B cell (primary cell): ENCODE results near the gene TENT5C. TPM values are rescaled to one million over a fixed set of nuclear protein-coding genes. Genes with fewer than 3 reads are reported as not detected.

Experiments used
- ATAC-seq: fragments of 200-7000 bp; cut with Tn5 transposase; one replicate; pipeline ENCODE4 v1.10.0; 2021; ENCODE audit warnings: low read depth, mild to moderate bottlenecking, moderate number of reproducible peaks, moderate library complexity
- CTCF ChIA-PET: fragments of 350-600 bp; sonication (Branson Sonifier 250); formaldehyde crosslinking; loops from one replicate; lab custom pipeline; 2021; ENCODE audit warnings: antibody characterized with exemption, inconsistent platforms; lab: Charles Lee
- POLR2A ChIA-PET: fragments of 350-600 bp; sonication (Branson Sonifier 250); formaldehyde crosslinking; loops from one replicate; lab custom pipeline; 2021; ENCODE audit warnings: antibody characterized with exemption; lab: Charles Lee
- DNase-seq: peaks from one replicate; pipeline ENCODE4 v3.0.0; 2013
- H2AFZ ChIP-seq: 2 replicates; pipeline ENCODE4 v1.6.1; 2012; ENCODE audit warnings: mild to moderate bottlenecking, low read depth, low read length; ENCODE audit not compliant: insufficient read depth, poor library complexity, severe bottlenecking
- H3K27ac ChIP-seq, 2 donors: 1 replicate in 1 of 2; 2 replicates in 1 of 2; pipeline ENCODE4 v1.5.1; 2012 to 2013; ENCODE audit warnings: low read length in 2 of 2, mild to moderate bottlenecking in 2 of 2, moderate library complexity in 1 of 2
- H3K27me3 ChIP-seq, 4 experiments: fragments of 200-600 bp in 1 of 4; sonication (generic) in 1 of 4; replicated peaks in 1 of 4; 1 replicate in 2 of 4; 2 replicates in 2 of 4; pipeline versions ENCODE4 v1.6.1 to v1.7.0; 2013 to 2016; ENCODE audit warnings: low read length in 3 of 4, mild to moderate bottlenecking in 2 of 4, mixed read lengths in 1 of 4, moderate library complexity in 1 of 4; ENCODE audit not compliant: insufficient read depth in 4 of 4, control insufficient read depth in 3 of 4; ENCODE audit errors: control extremely low read depth in 1 of 4
- H3K36me3 ChIP-seq, 2 experiments: replicated peaks in 1 of 2; 1 replicate in 1 of 2; 2 replicates in 1 of 2; pipeline versions ENCODE4 v1.6.1 to v1.7.1; 2013; ENCODE audit warnings: low read length in 1 of 2; ENCODE audit not compliant: insufficient read depth in 2 of 2, control insufficient read depth in 1 of 2; ENCODE audit errors: control extremely low read depth in 1 of 2, extremely low read depth in 1 of 2
- H3K4me1 ChIP-seq, 2 donors: fragments of 200-600 bp in 1 of 2; sonication (generic) in 1 of 2; 1 replicate in 1 of 2; 2 replicates in 1 of 2; pipeline versions ENCODE4 v1.5.1 to v1.6.1; 2013 to 2017; ENCODE audit warnings: low read length in 2 of 2; ENCODE audit not compliant: control insufficient read depth in 2 of 2, insufficient read depth in 2 of 2
- H3K4me2 ChIP-seq: replicated peaks from 2 replicates; pipeline ENCODE3; 2012; ENCODE audit warnings: mild to moderate bottlenecking, low read depth, low read length; ENCODE audit not compliant: poor library complexity, severe bottlenecking
- H3K4me3 ChIP-seq, 5 experiments: fragments of 200-600 bp in 1 of 5; sonication (generic) in 1 of 5; 1 replicate in 3 of 5; 2 replicates in 2 of 5; pipeline versions ENCODE4 v1.5.1 to v1.7.0; 2011 to 2016; ENCODE audit warnings: low read length in 4 of 5, mild to moderate bottlenecking in 4 of 5, low read depth in 2 of 5, control low read depth in 1 of 5, moderate library complexity in 1 of 5; ENCODE audit not compliant: insufficient read depth in 1 of 5; ENCODE audit errors: control extremely low read depth in 1 of 5, extremely low read depth in 1 of 5
- H3K79me2 ChIP-seq: fragments of 200-600 bp; sonication (generic); one replicate; pipeline ENCODE4 v1.6.0; 2016; ENCODE audit warnings: low read length; ENCODE audit not compliant: control insufficient read depth, insufficient read depth
- H3K9ac ChIP-seq: fragments of 200-600 bp; sonication (generic); 2 replicates; pipeline ENCODE4 v1.6.1; 2017; ENCODE audit warnings: mild to moderate bottlenecking, low read length, moderate library complexity
- H3K9me3 ChIP-seq, 3 donors: one replicate each; pipeline versions ENCODE4 v1.6.1 to v1.7.1; 2013; ENCODE audit warnings: low read length in 2 of 3; ENCODE audit not compliant: control insufficient read depth in 2 of 3, insufficient read depth in 1 of 3; ENCODE audit errors: control extremely low read depth in 1 of 3
- H4K20me1 ChIP-seq: 2 replicates; pipeline ENCODE4 v1.6.0; 2012; ENCODE audit warnings: mild to moderate bottlenecking, low read length; ENCODE audit not compliant: insufficient read depth, control insufficient read depth, poor library complexity, severe bottlenecking
- H3K27ac Mint-ChIP-seq: one replicate; pipeline ENCODE4 v1.8.0; 2021; ENCODE audit warnings: mixed read lengths
- H3K27me3 Mint-ChIP-seq: one replicate; pipeline ENCODE4 v1.8.0; 2021; ENCODE audit warnings: mixed read lengths
- H3K4me1 Mint-ChIP-seq: one replicate; pipeline ENCODE4 v1.8.0; 2021; ENCODE audit warnings: mixed read lengths
- H3K4me3 Mint-ChIP-seq: one replicate; pipeline ENCODE4 v1.8.0; 2021; ENCODE audit warnings: mixed read lengths
- H3K9me3 Mint-ChIP-seq: one replicate; pipeline ENCODE4 v1.8.0; 2022; ENCODE audit warnings: mixed read lengths; ENCODE audit not compliant: insufficient read depth
- EZH2 ChIP-seq: IDR thresholded peaks from 2 replicates; pipeline ENCODE4 v1.6.1; 2012; ENCODE audit warnings: borderline replicate concordance, low read depth, mild to moderate bottlenecking, moderate library complexity, low read length; ENCODE audit not compliant: insufficient read depth, poor library complexity, severe bottlenecking
- WGBS: methylation state at CpG from one replicate; pipeline ENCODE4 v1.1.5; 2013; ENCODE audit warnings: missing lambda C conversion rate; ENCODE audit not compliant: insufficient coverage; 5-methylcytosine and 5-hydroxymethylcytosine counted together
- intact Hi-C: fragments of 100-400 bp; cut with micrococcal nuclease; formaldehyde crosslinking; loops from one replicate; pipeline ENCODE4 v1.10.0; 2022
- polyA plus RNA-seq: library from polyadenylated mRNA; depleted of rRNA; stranded (reverse); fragments of >200 nt; gene quantifications from 2 replicates; pipeline ENCODE4 v1.2.3, GENCODE V29; 2012
- total RNA-seq, 2 donors: library from RNA; stranded (reverse); fragments of 120-200 nt in 1 of 2; gene quantifications; 1 replicate in 1 of 2; 2 replicates in 1 of 2; pipeline versions ENCODE4 v1.2.3 to v1.2.4, GENCODE V29; 2013 to 2022
- TF ChIP-seq, protein P1 (sequence below): fragments of 200-600 bp; IDR thresholded peaks from one replicate; pipeline ENCODE4 v1.8.0; 2022; ENCODE audit warnings: antibody characterized with exemption, mild to moderate bottlenecking

TENT5C gene
- total and polyA plus RNA-seq, 2 donors (not counting 1 experiment from before 2014, with no cell fraction given): 65.4 to 112 TPM

DNA sequence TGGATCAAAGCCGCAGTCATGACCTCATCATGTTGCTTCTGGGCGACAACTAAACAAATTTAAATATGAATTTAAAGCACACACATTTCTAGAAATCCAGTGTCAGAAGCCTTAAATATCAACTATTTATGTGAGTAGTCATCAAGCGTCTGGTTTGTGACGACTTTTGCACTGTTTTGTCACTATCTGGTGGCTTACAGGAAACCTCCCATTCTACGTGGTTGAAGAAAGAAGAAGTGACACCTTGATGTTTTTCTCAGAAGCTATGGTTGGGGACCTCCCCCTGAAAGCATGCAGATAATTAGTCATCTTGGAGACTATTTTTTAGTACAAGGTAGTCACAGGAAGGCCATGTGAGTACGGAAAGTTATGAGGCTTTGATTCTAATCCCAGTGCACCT is 58.5 kb downstream of the TENT5C start:
- intact Hi-C loops: loop anchor here (1.0 to 2.0 kb wide), 4 partner anchors 10 to 542 kb away; partner anchors contain the start of gene MAN1A2
- 0% methylated on average over 1 of the region's 6 CpGs for WGBS
- peak overlapping the region; percentile 65 for H3K4me2 ChIP-seq
- H3K36me3 ChIP-seq: no peaks in the 10 kb centered on the region
- POLR2A ChIA-PET: interaction anchor here (0.7 to 5.5 kb wide), 3 partner anchors 9 to 57 kb away, joined by 5 to 41 read pairs (median 31); partner anchors contain the start of gene TENT5C
- H3K27me3 ChIP-seq: no peaks in the 10 kb centered on the region
- no peak overlapping the region for H2AFZ ChIP-seq
- Mint-ChIP-seq H3K4me3 (peak overlapping the region; percentile 74), H3K4me1 (peaks cover 84% of the 10 kb centered on the region), H3K27me3 (no peaks in the 10 kb centered on the region), H3K9me3 (peaks cover 6% of the 10 kb centered on the region), H3K27ac (peak overlapping the region; percentile 90)
- DNase-seq: peak; percentile 92
- H3K4me3 ChIP-seq: peak overlapping the region in 1 of 5 experiments; percentile 37
- TF ChIP-seq EZH2: no peak
- TF ChIP-seq, protein P1, sequence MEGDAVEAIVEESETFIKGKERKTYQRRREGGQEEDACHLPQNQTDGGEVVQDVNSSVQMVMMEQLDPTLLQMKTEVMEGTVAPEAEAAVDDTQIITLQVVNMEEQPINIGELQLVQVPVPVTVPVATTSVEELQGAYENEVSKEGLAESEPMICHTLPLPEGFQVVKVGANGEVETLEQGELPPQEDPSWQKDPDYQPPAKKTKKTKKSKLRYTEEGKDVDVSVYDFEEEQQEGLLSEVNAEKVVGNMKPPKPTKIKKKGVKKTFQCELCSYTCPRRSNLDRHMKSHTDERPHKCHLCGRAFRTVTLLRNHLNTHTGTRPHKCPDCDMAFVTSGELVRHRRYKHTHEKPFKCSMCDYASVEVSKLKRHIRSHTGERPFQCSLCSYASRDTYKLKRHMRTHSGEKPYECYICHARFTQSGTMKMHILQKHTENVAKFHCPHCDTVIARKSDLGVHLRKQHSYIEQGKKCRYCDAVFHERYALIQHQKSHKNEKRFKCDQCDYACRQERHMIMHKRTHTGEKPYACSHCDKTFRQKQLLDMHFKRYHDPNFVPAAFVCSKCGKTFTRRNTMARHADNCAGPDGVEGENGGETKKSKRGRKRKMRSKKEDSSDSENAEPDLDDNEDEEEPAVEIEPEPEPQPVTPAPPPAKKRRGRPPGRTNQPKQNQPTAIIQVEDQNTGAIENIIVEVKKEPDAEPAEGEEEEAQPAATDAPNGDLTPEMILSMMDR: no peak
- peak overlapping the region; percentile 45 for H3K9ac ChIP-seq
- ATAC-seq: peak; percentile 87
- CTCF ChIA-PET: interaction anchor here (0.7 to 25.0 kb wide), 7 partner anchors 6 to 122 kb away, joined by 3 to 518 read pairs (median 13); no protein-coding TSS in a partner anchor
- H3K27ac ChIP-seq: peak overlapping the region; percentile 97 to 99
- H3K9me3 ChIP-seq: peaks cover 0 to 7% (median 0%) of the 10 kb centered on the region in 3 donors
- no peaks in the 10 kb centered on the region for H3K79me2 ChIP-seq
- H3K4me1 ChIP-seq: peaks cover 78 to 86% of the 10 kb centered on the region in 2 donors
- H4K20me1 ChIP-seq: no peaks in the 10 kb centered on the region

DNA sequence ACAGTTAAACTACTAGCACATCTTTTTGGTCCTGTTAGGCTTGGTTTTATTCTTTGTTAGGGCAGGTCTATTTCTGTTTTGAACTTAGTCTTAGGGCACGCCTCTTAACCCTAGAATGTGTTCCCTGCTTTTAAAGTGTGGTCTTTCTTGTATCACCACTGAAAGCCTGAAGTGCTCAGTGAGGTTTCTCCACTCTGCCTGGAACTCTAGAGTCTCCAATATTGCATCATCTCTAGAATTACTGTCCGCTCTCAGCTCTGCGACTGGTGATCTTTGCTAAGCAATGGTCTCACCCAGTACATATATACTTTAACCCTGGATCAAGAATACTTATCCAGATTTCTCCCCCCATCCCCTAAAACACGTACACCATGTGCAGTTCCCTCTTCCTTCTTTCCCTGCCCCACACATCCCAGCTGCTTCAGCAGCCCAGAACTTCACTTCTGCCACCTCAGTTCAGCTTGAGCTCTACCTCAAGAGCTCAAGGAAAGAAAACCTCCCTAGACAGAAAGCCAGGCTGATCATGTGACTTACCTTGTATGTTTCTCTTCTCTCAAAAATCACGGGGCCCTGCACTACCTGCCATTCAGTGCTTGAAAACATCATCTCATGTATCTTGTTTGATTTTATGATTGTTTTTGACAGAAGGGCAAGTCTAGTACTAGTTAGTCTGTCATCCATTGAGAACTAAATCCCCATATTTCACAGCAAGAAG is 59.9 kb downstream of the TENT5C start:
- WGBS: 90% methylated on average over 4 of the region's 5 CpGs
- CTCF ChIA-PET: interaction anchor here (0.6 to 25.0 kb wide), 7 partner anchors 5 to 123 kb away, joined by 3 to 518 read pairs (median 13); no protein-coding TSS in a partner anchor
- Histone ChIP-seq H4K20me1 (no peaks in the 10 kb centered on the region), H3K27ac (peak overlapping the region; percentile 97 to 99), H3K9me3 (peaks cover 0 to 7% (median 0%) of the 10 kb centered on the region in 3 donors), H3K4me2 (peak overlapping the region; percentile 51), H3K27me3 (no peaks in the 10 kb centered on the region), H3K9ac (no peak overlapping the region), H3K79me2 (peaks cover 6% of the 10 kb centered on the region), H3K36me3 (no peaks in the 10 kb centered on the region), H3K4me3 (peak overlapping the region in 1 of 5 experiments; percentile 2), H2AFZ (peak overlapping the region; percentile 14), H3K4me1 (peaks cover 78 to 83% of the 10 kb centered on the region in 2 donors)
- peaks cover 85% of the 10 kb centered on the region for H3K4me1 Mint-ChIP-seq
- POLR2A ChIA-PET: interaction anchor here (0.7 to 5.5 kb wide), 7 partner anchors 9 to 264 kb away, joined by 3 to 41 read pairs (median 5); partner anchors contain the start of gene TENT5C
- H3K27ac Mint-ChIP-seq: peak overlapping the region; percentile 90
- H3K27me3 Mint-ChIP-seq: no peaks in the 10 kb centered on the region
- intact Hi-C loops: loop anchor here (2.0 kb wide), 1 partner anchor 299 kb away; the partner anchor contains the start of gene MAN1A2
- ATAC-seq (no peak), DNase-seq (peak; percentile 64)
- TF ChIP-seq EZH2: no peak
- TF ChIP-seq, protein P1: no peak
- peak overlapping the region; percentile 58 for H3K4me3 Mint-ChIP-seq
- peaks cover 6% of the 10 kb centered on the region for H3K9me3 Mint-ChIP-seq
